DOHH2 (cell line): ENCODE data around the gene HRH4.

Experiments used
- H3F3A ChIP-seq: fragments of 200-600 bp; sonication (generic), shearing (Covaris generic); 2 replicates; pipeline ENCODE4 v1.6.0; 2016; ENCODE audit warnings: antibody characterized with exemption, mild to moderate bottlenecking; ENCODE audit not compliant: control insufficient read depth, insufficient read depth
- H3K27ac ChIP-seq: fragments of 200-600 bp; sonication (generic); 2 replicates; pipeline ENCODE4 v1.5.1; 2014; ENCODE audit warnings: low read depth, mild to moderate bottlenecking, low read length, moderate library complexity
- H3K27me3 ChIP-seq: fragments of 200-600 bp; sonication (generic); 2 replicates; pipeline ENCODE4 v1.6.1; 2014; ENCODE audit warnings: mild to moderate bottlenecking, low read length, mixed read lengths; ENCODE audit not compliant: control insufficient read depth
- H3K36me3 ChIP-seq: fragments of 200-600 bp; sonication (generic); 2 replicates; pipeline ENCODE4 v1.6.1; 2014; ENCODE audit warnings: mild to moderate bottlenecking, low read length, moderate library complexity, mixed read lengths; ENCODE audit not compliant: control insufficient read depth
- H3K4me1 ChIP-seq: fragments of 200-600 bp; sonication (generic); 2 replicates; pipeline ENCODE4 v1.6.1; 2014; ENCODE audit warnings: mild to moderate bottlenecking, low read length, mixed read lengths; ENCODE audit not compliant: control insufficient read depth
- H3K4me2 ChIP-seq: fragments of 200-600 bp; sonication (generic); 2 replicates; pipeline ENCODE4 v1.6.0; 2014; ENCODE audit warnings: mild to moderate bottlenecking, low read length, moderate library complexity
- H3K4me3 ChIP-seq: fragments of 200-600 bp; sonication (generic); 2 replicates; pipeline ENCODE4 v1.5.1; 2014; ENCODE audit warnings: mild to moderate bottlenecking, low read length, mixed read lengths
- H3K79me2 ChIP-seq: fragments of 200-600 bp; sonication (generic); 2 replicates; pipeline ENCODE4 v1.6.1; 2014; ENCODE audit warnings: mild to moderate bottlenecking, low read length, mixed read lengths; ENCODE audit not compliant: control insufficient read depth
- H3K9me2 ChIP-seq: fragments of 200-600 bp; sonication (generic); replicated peaks from 2 replicates; pipeline ENCODE4 v1.6.1; 2014; ENCODE audit warnings: mild to moderate bottlenecking, low read length, mixed read lengths; ENCODE audit not compliant: control insufficient read depth
- H3K9me3 ChIP-seq: fragments of 200-600 bp; sonication (generic); 2 replicates; pipeline ENCODE4 v1.6.1; 2014; ENCODE audit warnings: antibody characterized with exemption, low read length, mixed read lengths; ENCODE audit not compliant: control insufficient read depth, insufficient read depth
- H4K20me1 ChIP-seq: fragments of 200-600 bp; sonication (generic); 2 replicates; pipeline ENCODE4 v1.6.0; 2014; ENCODE audit warnings: low read depth, mild to moderate bottlenecking, antibody characterized with exemption, low read length, moderate library complexity; ENCODE audit not compliant: control insufficient read depth, insufficient read depth
- EZH2phosphoT487 ChIP-seq: fragments of 200-600 bp; sonication (generic); IDR thresholded peaks from 2 replicates; pipeline ENCODE4 v1.6.1; 2017; ENCODE audit warnings: borderline replicate concordance, mild to moderate bottlenecking, antibody characterized with exemption, low read length, moderate library complexity, mixed read lengths
- TF ChIP-seq, protein P1 (sequence below): fragments of 200-600 bp; sonication (generic); IDR thresholded peaks from one replicate; pipeline ENCODE4 v1.5.1; 2014; ENCODE audit warnings: antibody characterized with exemption, mild to moderate bottlenecking, low read depth, low read length; ENCODE audit not compliant: poor library complexity, severe bottlenecking

Gene HRH4

DNA sequence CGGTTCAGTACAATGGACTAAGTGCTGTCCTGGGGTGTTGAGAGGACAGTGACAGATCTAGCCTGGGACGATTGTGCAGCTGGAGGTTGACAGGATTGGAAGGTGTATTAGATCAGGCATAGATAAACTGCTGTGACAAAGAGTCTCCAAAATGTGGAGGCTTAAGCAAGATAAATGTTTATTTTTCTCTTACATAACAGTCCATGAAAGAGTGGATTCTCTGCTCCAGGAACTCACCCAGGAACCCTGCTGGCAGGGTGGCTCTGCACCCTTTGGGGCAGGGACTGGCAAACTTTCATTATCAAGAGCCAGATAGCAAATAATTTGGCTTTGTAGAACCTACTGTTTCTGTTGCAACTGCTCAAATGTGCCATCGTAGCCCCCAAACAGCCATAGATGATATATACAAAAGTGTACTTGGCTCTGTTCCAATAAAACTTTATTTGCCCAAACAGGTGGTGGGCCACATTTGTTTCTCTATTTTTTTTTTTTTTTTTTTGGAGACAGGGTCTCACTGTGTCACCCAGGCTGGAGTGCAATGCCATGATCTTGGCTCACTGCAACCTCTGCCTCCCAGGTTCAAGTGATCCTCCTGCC, 9.7 kb downstream of the HRH4 start:
- Histone ChIP-seq H3K4me2 (no peak overlapping the region), H3K79me2 (no peaks in the 10 kb centered on the region), H3K9me3 (no peaks in the 10 kb centered on the region), H3K4me3 (no peak overlapping the region), H3K36me3 (no peaks in the 10 kb centered on the region), H3K27ac (no peak overlapping the region), H3K4me1 (no peaks in the 10 kb centered on the region), H3F3A (no peaks in the 10 kb centered on the region), H3K9me2 (no peaks in the 10 kb centered on the region), H4K20me1 (no peaks in the 10 kb centered on the region), H3K27me3 (no peaks in the 10 kb centered on the region)
- TF ChIP-seq, protein P1, sequence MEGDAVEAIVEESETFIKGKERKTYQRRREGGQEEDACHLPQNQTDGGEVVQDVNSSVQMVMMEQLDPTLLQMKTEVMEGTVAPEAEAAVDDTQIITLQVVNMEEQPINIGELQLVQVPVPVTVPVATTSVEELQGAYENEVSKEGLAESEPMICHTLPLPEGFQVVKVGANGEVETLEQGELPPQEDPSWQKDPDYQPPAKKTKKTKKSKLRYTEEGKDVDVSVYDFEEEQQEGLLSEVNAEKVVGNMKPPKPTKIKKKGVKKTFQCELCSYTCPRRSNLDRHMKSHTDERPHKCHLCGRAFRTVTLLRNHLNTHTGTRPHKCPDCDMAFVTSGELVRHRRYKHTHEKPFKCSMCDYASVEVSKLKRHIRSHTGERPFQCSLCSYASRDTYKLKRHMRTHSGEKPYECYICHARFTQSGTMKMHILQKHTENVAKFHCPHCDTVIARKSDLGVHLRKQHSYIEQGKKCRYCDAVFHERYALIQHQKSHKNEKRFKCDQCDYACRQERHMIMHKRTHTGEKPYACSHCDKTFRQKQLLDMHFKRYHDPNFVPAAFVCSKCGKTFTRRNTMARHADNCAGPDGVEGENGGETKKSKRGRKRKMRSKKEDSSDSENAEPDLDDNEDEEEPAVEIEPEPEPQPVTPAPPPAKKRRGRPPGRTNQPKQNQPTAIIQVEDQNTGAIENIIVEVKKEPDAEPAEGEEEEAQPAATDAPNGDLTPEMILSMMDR: no peak
- no peak for TF ChIP-seq EZH2phosphoT487

DNA sequence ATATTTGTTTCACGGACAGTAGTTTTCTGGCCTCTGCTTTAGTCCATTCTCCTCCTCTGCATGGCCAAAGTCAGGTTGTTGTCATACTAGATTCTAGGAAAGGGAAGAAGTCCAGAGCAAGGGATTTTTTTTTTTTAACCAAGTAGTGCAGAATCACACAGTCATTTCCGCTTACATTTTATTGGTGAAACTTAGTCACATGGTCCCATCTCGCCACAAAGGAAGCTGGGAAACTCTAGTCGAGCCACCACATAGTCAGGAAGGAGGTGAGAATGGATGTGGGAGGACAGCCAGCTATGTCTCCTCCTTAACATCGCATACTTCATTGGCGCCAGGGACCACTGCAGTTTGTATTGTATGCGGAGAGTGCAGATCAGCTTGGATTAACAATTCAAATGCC, 10.4 kb downstream of the HRH4 start:
- no peak overlapping the region for H3K4me2 ChIP-seq
- H3K27ac ChIP-seq: no peak overlapping the region
- H3K4me3 ChIP-seq: no peak overlapping the region
- no peaks in the 10 kb centered on the region for H3F3A ChIP-seq
- no peaks in the 10 kb centered on the region for H4K20me1 ChIP-seq
- H3K27me3 ChIP-seq: no peaks in the 10 kb centered on the region
- no peaks in the 10 kb centered on the region for H3K9me3 ChIP-seq
- H3K79me2 ChIP-seq: no peaks in the 10 kb centered on the region
- TF ChIP-seq, protein P1: no peak
- no peak for TF ChIP-seq EZH2phosphoT487
- no peaks in the 10 kb centered on the region for H3K4me1 ChIP-seq
- H3K36me3 ChIP-seq: no peaks in the 10 kb centered on the region
- H3K9me2 ChIP-seq: no peaks in the 10 kb centered on the region

DNA sequence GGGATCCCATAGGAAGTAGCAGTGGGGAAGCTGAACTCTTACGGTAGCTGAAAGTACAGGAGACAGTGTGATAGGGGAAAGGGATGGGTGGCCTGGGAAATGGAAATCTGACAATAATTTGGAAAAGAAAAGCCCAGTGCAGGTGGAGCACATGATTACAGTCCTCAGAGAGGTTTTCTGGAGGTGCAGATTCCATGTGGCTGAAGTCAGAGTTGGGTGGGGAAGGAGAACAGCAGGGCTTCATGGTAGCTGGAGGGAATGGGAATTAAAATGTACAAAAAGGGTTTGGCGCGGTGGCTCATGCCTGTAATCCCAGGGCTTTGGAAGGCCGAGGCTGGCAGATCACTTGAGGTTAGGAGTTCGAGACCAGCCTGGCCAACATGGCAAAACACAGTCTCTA, 12.2 kb downstream of the HRH4 start:
- H3K79me2 ChIP-seq: no peaks in the 10 kb centered on the region
- H3F3A ChIP-seq: no peaks in the 10 kb centered on the region
- no peak overlapping the region for H3K27ac ChIP-seq
- no peaks in the 10 kb centered on the region for H3K9me2 ChIP-seq
- no peaks in the 10 kb centered on the region for H3K36me3 ChIP-seq
- H4K20me1 ChIP-seq: no peaks in the 10 kb centered on the region
- no peak for TF ChIP-seq EZH2phosphoT487
- TF ChIP-seq, protein P1: no peak
- no peak overlapping the region for H3K4me2 ChIP-seq
- H3K4me1 ChIP-seq: no peaks in the 10 kb centered on the region
- no peaks in the 10 kb centered on the region for H3K27me3 ChIP-seq
- H3K4me3 ChIP-seq: no peak overlapping the region
- H3K9me3 ChIP-seq: no peaks in the 10 kb centered on the region
